ENCODE measurements around the gene HOXA6. TPM values are rescaled to one million over a fixed set of nuclear protein-coding genes. Genes with fewer than 3 reads are reported as not detected.
A peak's percentile ranks its signal among the peaks of the same experiment; 100 is the strongest.

The HOXA6 gene
- total RNA-seq, 1 donor from 2014 or later, result not detected

DNA sequence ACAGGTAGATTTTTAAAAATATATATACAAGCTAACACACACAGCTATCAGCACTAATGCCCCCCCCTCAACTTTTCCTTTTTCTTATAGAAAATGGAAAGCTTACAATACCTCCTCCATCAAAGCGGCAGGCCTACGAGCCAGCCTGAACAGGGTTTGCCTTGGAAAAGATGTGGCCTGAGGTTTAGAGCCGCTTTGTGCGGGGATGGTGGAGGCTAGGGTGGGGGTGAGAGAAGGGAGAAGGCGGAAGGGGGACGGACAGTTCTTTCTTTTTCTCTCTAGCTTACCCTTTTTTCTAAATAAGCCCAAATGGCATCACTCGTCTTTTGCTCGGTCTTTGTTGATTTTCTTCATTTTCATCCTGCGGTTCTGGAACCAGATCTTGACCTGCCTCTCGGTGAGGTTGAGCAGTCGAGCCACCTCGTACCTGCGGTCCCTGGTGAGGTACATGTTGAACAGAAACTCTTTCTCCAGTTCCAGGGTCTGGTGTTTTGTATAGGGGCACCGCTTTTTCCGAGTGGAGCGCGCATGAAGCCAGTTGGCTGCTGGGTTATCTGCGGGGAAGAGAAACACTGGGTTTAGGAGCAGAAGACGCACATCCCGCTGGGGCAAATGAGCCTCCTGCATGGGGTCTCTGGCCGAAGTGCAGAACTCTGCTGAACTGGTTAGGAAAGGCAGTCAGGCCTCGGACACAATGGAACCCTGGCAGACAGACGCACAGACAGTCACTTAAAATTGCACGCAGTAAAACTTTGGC, 15.9 kb upstream of the HOXA6 start:
- no peak for FAIRE-seq

DNA sequence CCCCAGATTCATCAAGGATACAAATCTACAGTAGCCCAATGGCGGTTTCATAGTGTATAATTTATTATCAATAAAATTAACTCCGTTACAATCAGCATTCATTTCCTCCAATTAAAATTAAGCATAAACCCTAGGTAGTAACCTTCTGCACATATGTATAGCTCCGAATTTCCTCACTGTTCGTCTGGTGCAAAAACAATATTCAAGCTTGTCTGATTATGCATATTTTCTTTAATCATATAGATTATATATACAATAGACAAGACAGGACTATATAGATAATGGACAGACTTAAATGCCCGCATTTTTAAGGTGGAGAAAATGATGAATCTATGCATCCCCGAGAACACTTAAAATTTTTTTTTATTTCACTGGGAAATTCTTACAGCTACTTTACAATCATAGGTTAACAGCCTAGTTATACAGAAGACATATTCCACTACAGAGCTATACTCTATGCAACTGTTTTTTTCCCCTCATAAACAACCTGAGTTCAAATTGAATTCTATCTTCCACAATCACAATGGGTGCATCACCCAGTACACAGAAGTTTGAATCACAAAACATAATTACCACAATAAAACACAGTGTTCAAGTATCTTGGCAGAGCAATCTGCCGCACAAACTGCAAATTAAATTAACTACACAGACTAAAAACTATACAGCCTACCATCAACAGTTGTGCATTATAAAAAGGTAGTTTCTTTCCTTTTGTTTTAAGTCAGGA, 15.2 kb upstream of the HOXA6 start:
- DNase-seq (ENCODE audit: low spot score in 2 of 2), result no peak
- FAIRE-seq, result no peak

More for the DNA sequence above, 15.9 kb upstream of the HOXA6 start:
- no peak for DNase-seq (ENCODE audit: low spot score in 2 of 2)

DNA sequence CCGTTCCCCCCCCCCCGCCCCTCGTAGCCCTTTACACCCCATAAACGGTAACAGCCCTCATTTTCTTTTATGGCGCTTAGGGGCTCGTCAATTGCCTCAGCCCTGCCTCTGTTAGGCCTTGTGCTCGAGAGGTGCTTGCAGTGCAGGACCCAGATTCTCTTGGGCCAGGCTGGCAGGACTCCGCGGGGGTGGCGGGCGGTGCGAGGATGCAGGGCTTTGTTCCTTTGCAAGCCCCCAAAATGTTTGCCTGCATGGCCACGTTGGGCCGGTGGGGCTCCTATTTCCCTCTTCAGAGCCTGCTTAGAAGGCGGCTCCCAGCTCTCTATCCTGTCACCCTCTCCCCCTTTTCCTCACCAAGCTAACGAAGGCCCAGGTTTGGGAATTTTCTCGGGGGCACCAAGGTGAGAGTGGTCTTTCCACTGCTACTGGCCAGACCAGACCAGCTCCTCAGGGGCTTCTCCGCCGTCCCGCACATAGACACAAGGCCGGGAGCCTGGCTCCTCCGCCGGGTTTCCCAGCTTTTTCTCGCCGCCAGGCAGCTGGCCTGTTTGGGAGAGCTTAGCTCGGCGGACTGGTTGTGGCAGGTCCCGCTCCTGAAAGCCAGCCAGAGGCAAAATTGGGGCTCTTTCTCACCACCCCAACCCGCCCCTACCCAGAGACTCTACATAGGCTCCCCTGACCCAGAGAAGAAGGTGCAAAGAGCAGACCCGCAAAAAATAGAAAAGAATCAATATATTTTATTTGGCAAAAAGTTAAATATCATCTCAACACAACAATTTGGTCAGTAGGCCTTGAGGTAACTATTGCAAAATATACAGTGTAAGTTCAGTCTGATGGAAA, 14.4 kb upstream of the HOXA6 start:
- DNase-seq (ENCODE audit: low spot score in 2 of 2), result no peak
- no peak for FAIRE-seq

DNA sequence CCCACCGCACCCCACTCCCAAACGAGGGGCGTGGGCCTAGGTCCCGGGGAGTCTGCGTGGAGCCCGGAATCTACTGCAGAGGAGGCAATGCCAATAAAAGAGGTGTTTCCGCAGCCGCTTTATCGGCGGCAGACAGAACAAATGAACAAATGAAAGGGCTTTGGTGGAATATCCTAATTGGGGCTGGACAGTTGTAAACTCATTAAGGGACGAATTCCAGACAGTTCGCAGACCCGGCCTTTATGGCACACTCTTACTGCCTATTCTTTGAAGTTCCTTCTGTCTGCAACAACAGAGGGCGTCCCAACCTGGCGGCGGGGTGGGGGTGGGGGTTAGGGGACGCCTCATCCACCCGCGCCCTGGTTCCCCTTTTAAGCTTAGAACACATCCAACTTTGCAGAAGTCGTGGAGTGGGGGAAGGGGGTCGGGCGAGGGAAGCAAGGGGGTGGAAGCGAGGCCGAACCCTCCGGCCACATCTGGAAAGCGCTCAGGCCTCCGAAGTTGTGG, 13.7 kb upstream of the HOXA6 start:
- FAIRE-seq (no peak), DNase-seq (ENCODE audit: low spot score in 2 of 2) (no peak)

DNA sequence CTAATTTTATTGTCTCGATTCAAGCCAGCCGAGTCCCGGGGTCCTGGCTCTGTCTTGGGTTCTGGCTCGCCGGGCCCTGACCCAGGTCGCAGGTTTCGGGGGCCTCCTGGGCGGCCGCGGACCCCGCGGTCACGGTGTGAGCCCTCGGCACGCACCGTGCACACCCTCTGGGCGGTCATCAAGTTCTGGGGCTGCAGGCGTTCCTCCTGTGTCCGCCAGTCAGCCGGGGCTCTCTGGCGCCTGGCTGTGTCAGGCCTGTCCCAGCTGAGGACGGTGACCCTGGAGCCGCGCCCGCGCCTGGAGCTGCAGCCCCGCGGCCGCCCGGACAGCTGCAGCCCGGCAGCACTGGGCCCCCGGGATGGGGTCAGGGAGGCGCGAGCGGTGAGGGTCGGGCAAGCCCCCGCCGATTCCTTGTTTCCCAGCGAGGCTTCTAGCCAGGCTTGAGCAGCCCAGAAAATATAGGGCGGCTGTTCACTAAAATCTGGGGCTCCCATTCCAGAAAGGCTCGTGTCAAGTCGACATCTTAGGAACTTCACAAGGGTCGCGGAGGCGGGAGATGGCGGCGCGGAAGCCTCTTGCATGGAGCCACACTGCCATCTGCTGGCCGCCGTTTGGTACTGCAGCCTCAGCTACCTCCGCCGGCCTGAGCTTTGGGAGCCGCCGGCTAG, 13.1 kb upstream of the HOXA6 start:
- DNase-seq (ENCODE audit: low spot score in 2 of 2) (peak; percentile 91 to 93), FAIRE-seq (no peak)

DNA sequence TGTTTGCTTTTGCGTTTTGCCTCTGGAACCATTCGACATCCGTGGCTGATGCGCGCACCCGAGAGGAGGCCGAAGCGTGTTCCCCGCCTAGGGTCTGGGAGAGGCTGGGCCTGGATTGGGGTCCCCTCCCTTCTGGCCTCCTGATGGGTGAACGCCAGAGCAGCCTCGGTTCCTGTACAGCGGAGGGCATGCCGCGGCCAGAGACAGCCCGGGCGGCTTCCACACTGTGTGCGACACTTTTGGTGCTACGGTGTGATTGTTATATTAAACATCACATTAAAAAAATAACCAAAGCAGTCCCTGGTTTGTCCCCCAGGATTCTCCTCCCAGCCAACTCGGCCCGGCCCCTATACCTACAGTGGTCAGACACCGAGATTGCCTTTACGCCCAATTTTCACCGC, 12.6 kb upstream of the HOXA6 start:
- FAIRE-seq, result no peak
- DNase-seq (ENCODE audit: low spot score in 2 of 2), result no peak

DNA sequence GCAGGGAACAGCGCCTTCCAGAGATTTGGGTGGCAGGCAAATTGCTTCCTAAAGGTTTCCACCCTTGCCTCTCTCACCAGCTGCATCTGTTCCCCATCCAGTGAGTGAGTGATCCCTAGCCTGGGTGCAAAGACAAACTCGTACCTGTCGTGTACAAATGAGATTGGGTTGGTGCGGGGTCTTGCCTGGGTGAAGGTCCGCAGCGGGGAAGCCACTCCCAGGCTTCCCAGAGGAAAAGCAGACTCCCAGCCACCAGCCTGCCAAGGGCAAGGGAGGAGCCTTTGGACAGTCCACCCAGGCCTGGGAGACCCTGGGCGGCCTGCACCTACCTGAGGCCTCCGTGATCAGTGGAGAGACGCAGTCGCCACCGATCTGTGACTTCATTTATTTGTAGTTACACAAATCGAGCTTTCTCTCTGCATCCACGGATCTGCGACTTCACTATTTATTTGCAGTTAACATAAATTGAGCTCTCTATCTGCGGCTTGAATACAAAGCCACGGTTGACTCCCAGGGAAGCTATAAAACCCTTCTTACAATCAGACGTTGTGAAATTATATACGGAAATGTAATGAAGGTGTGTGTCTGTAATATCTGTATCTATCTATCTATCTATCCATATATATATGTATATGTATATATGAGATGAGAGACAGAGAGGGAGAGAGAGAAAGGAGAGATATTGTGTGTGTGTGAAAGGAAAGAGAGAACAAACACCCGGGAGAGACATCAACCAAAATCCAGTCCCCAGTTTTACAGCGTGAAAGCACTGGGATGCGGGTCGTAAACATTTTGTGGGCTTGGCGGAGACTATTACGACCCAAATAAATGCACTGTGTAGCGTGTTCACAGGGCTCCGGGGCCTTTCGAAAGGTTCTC, 11.9 kb upstream of the HOXA6 start:
- FAIRE-seq (no peak), DNase-seq (ENCODE audit: low spot score in 2 of 2) (no peak)

DNA sequence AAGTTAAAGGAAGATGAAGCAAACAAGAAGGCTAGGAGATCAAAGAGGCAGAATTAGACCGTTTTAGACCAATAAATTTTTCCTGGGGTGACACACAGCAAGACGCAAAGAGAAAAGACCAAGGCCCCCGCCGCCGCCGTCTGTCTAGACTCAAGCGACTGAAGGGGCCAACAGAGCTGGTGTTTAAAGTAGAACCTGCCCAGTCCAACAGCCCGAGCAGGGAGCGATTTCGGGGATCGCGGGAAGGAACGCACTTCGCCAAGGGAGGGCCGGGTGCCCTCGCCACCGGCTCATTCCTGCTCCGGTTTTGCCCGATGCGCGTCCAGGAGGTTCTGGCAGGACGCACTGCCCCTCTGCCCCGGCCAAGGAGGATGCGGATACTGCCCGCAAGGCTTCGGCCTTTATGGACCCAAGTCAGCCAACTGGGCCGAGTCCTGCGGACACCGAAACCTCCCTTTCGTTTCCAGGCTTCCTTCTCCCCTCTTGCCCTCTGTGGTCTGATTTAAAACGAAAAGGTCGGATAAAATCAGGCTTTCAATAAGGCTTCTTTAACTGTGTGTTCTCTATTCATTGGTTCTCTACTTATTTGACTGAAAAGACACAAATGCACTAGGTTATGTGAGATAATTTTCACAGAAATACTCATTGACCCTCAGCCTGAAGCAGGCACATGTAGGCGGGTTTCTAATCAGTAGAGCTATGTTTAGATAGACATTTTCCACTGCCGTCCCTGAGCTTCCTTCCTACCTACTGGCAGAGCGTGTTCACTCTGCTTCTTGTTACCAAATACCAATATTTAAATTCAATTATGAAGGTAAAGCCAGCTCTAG, 11.1 kb upstream of the HOXA6 start:
- FAIRE-seq, result no peak
- no peak for DNase-seq (ENCODE audit: low spot score in 2 of 2)

DNA sequence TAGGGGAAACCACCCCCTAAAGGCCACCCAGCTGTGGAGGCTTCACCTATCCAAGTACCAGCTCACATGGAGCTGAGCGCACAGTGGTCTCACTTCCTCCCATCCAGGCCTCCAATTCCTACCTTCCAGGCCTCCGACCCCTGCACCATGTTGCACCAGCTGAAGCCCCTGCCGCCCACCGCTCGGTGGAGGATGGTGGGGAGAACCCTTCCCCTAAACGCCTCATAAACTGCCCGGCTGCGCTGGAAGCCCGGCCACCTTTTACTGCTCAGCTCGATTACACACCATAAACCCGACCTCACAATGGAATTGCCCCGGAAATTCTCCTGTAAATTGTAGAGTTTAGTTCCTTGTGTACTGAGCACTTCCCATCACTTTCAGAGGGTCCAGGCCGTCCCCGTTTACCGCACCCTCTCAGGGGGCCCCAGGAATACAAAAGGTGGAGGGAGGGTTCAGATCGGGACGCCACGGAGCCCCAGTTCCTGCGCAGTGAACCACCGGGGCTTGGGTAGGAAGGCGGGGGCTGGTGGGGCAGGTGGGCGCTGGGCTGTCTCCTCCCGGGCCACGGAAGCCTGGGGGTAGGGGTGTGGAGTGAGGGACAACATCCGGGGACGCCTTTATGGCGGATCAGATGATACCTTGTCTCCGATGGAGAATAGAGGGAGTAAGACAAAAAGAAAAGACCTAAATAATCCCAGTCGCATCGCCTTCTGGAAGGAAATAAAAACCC, 10.3 kb upstream of the HOXA6 start:
- DNase-seq (ENCODE audit: low spot score in 2 of 2) (no peak), FAIRE-seq (no peak)

DNA sequence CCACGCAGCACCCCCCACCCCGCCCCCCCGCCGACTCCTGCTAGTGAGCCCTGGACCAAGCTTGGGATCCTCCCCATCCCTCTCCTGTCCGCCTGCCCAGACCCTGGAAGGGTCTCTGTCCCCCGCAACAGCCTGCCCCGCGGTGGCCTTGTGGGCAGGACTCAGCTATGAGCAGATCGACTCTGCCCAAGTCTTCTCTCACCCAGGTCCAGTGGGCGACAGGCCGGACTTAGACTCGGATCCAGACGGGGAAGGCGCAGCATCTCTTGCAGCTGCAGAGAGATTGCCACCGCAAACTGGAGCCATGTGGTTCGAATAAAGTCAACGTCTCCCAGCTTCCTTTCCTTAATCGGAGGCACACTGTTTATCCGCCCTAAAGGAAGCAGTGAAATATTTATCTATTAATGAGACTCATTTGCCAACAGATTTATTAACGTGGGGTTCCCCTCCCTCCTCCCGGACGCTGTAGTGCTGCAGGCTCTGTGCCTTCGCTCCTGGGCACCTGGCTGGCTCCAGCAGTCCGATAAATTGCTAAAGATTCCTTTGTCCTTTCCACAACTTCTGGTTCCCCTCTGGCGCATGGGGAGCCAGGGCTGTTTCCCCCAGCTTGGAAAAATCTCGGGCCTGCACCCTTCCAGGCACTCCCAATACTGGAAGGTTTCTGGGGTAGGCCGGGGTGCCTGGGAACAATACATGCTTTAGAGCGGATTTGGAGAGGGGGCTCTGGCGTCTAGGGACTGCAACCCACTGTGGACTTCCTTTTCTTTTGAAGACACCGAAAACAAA, 9.5 kb upstream of the HOXA6 start:
- DNase-seq (ENCODE audit: low spot score in 2 of 2), result no peak
- FAIRE-seq, result no peak

DNA sequence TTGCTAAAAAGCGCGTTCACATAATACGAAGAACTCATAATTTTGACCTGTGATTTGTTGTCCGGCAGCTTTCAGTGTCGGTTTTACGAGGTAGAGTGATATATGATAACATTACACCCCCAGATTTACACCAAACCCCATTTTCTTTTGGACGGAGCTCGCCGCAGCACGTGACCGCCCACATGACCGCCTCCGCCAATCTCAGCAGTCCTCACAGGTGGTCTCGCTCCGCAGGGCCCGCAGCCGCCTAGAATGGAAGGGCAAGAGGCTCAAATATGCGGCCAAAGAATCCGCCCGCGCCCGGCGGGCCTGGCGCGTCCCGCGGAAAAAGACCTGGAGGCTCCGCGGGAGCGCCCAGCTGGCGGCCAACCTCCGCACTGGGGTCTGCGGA, 8.9 kb upstream of the HOXA6 start, which contains the start of gene HOXA7:
HOXA7 (minus strand) TSS at position 168 of the 391 bp plus-strand sequence; CDS start at position 38, 130 bp downstream.
- no peak for FAIRE-seq
- no peak for DNase-seq (ENCODE audit: low spot score in 2 of 2)

DNA sequence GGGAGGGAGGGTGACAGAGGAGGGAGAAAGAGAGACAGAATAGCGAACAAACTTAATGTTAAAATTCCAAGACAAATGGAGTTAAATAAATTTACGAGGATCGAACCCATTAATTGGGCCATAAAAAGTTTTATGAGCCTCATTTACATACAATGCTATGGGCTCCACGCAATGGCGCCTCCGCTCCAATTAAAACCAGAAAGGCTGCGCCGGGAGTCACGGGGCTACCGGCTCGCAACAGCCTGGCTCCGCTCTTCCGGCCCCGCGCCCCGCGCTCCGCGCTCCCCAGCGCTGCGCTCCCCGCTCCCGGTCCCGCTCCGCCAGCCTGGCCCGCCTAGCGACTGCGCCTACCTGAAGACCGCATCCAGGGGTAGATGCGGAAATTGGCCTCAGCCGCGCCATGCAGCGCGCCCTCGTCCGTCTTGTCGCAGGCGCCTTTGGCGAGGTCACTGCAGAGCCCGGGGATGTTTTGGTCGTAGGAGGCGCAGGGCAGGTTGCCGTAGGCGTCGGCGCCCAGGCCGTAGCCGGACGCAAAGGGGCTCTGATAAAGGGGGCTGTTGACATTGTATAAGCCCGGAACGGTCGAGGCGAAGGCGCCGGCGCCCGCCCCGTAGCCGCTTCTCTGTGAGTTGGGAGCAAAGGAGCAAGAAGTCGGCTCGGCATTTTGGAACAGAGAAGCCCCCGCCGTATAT, 8.4 kb upstream of the HOXA6 start:
- no peak for DNase-seq (ENCODE audit: low spot score in 2 of 2)

DNA sequence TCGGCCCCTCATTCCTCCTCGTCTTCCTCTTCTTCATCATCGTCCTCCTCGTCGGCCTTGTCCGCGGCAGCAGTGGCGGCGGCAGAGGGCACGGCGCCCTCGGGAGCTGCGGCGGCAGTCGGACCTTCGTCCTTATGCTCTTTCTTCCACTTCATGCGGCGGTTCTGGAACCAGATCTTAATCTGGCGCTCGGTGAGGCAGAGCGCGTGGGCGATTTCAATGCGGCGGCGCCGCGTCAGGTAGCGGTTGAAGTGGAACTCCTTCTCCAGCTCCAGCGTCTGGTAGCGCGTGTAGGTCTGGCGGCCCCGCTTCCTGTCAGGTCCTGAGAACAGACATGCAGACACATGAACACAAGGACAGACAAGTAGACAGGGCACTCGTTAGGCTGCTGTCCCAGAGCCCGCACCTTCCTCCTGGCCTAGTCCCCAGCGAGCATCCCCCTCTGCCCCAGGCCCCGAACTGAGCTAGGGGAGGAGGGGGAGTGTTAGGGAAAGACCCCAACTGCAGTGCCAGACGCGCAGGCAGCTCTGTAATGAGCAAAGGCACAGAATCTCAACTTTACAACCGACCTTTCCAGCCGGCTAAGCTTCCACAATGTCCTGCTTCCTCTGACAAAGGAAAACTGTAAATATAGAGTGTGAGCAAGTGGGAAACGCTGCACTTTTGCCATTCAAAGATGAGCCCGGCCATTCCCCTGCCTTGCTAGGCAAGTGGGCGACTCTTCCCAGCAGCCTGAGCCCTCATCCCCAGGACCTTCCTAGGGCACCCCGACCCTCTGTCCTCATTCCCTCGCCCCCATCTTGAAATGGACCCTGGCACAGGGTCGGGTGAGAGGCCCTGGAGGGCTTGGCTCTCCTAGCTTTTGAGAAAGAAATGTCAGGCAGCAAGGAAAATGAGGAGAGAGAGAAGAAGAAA, 7.6 kb upstream of the HOXA6 start:
- DNase-seq (ENCODE audit: low spot score in 2 of 2) (no peak), FAIRE-seq (no peak)

More for the DNA sequence above, 8.4 kb upstream of the HOXA6 start:
- no peak for FAIRE-seq

DNA sequence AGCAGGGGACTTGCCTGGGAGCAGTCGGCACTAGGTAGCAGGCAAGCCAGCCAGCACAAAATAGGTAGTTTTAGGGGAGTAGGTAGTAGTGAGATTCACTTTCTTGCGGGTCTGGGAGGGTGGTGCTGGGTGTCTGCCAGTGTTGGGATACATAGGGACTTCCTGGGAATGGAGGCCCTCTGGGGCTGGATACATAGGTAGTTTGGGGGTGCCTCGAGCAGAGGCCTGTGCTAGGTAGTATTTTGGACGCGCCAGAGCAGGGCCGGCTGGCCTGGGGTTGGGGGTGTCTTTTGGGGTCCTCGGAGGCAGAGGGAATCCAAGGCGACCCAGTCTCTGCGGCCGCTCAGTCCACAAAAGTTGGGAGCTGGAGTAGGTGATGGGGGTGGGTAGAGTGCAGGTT, 6.8 kb upstream of the HOXA6 start:
- no peak for FAIRE-seq
- DNase-seq (ENCODE audit: low spot score in 2 of 2), result no peak

DNA sequence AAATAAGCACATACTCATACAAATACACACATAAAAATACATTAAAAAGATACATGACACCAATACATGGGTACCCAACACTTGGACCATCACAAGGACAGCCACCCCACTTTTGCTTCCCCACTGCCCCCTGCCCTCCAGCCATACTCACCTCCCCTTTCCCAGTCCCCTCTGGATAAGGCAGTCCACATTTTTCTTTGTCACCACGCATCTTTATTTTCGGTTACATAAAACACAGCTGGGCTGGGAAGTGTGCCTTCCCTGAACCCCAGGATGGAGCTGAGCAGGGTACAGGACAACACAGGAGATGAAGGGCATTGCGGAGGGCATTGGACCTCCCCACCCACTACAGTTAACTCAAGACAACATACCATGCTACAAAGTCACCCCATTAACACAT, 6.0 kb upstream of the HOXA6 start:
- DNase-seq (ENCODE audit: low spot score in 2 of 2) (no peak), FAIRE-seq (no peak)

Data from frontal cortex (tissue), 4 donors.